Activated CD4-positive, alpha-beta memory T cell treated with anti-CD3 and anti-CD28 coated beads, Interleukin-2, amount 10 ng/mL, durations not matched to agents 7 days and 5 days (primary cell): Measurements from ENCODE around the gene SALL2. TPM values are rescaled to one million over a fixed set of nuclear protein-coding genes. Genes with fewer than 3 reads are reported as not detected.

Source experiments
- CTCF ChIA-PET: fragments of 350-600 bp; sonication (Branson Sonifier 250); formaldehyde crosslinking; loops from one replicate; lab custom pipeline; 2021; ENCODE audit warnings: antibody characterized with exemption, inconsistent platforms; lab: Charles Lee
- POLR2A ChIA-PET: fragments of 350-600 bp; sonication (Branson Sonifier 250); formaldehyde crosslinking; loops from one replicate; lab custom pipeline; 2021; ENCODE audit warnings: antibody characterized with exemption; lab: Charles Lee
- DNase-seq: peaks from one replicate; pipeline ENCODE4 v3.0.0-alpha.2; 2020
- H3K27ac Mint-ChIP-seq: one replicate; pipeline ENCODE4 v1.8.0; 2021; ENCODE audit warnings: mild to moderate bottlenecking, mixed read lengths
- H3K27me3 Mint-ChIP-seq: one replicate; pipeline ENCODE4 v1.8.0; 2021; ENCODE audit warnings: mixed read lengths
- H3K36me3 Mint-ChIP-seq: one replicate; pipeline ENCODE4 v1.8.0; 2021; ENCODE audit warnings: low read depth, mixed read lengths
- H3K4me1 Mint-ChIP-seq: one replicate; pipeline ENCODE4 v1.8.0; 2021; ENCODE audit warnings: mixed read lengths
- H3K4me3 Mint-ChIP-seq: one replicate; pipeline ENCODE4 v1.8.0; 2021; ENCODE audit warnings: mild to moderate bottlenecking, mixed read lengths
- H3K9me3 Mint-ChIP-seq: one replicate; pipeline ENCODE4 v1.8.0; 2021; ENCODE audit warnings: mixed read lengths
- total RNA-seq, 2 experiments: library from RNA; stranded (reverse); gene quantifications; one replicate each; pipeline ENCODE4 v1.2.3, GENCODE V29; 2021

SALL2 gene
- total RNA-seq, 2 experiments from 2014 or later = 1.5 to 1.8 TPM

DNA sequence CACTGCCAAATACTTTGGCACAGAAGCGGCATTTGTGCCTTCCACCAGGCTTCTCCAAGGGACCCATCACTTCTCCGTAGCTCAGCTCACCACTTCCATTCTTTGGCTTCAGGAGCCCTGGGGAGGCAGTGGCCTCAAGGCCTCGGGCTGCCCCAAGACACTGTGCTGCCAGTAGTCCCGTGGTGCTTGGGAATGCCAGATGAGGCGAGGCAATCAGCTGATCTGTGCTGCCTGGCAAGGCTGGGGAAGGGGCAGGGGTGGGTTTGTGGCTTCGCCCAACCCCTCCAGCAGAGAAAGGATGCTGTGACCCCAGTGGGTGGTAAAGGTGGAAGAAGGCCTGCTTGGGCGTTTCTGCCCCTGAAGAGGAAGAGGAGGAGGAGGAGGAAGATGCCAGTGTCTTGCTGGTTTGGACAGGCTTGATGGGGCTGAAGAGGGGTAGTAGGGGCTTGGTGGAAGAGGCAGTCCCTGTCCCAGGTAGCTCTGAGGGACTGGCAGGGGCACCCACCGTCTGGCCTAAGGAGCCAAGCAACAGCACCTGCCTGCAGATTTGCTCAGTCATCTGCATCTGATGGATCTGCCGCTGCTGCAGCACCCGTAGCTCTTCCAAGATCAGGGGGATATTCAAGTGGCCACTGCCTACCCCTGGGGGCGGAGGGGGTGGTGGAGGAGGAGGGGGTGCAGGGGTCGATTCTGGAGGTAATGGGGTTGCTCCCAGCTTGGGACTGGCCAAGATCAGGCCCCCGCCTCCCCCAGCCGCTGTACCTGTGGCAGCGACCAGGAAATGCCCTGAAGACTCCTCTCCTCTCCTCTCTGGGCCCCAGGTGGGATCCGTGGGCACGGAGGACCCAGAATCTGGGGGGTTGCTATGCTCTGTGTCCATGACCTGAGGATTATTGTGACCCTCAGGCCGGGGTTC is 1.3 kb downstream of the SALL2 start:
- peaks cover 13% of the 10 kb centered on the region for H3K27me3 Mint-ChIP-seq
- H3K4me3 Mint-ChIP-seq = peak overlapping the region; percentile 65
- no peaks in the 10 kb centered on the region for H3K36me3 Mint-ChIP-seq
- ChIA-PET POLR2A (interaction anchor here (1.0 to 6.8 kb wide), 2 partner anchors 13 to 47 kb away, joined by 4 to 50 read pairs; partner anchors contain the start of genes METTL3 and TOX4), CTCF (interaction anchor here (1.1 kb wide), 1 partner anchor 26 kb away, joined by 3 read pairs; no protein-coding TSS in a partner anchor)
- H3K27ac Mint-ChIP-seq = no peak overlapping the region
- peaks cover 10% of the 10 kb centered on the region for H3K4me1 Mint-ChIP-seq
- DNase-seq = no peak
- no peaks in the 10 kb centered on the region for H3K9me3 Mint-ChIP-seq

DNA sequence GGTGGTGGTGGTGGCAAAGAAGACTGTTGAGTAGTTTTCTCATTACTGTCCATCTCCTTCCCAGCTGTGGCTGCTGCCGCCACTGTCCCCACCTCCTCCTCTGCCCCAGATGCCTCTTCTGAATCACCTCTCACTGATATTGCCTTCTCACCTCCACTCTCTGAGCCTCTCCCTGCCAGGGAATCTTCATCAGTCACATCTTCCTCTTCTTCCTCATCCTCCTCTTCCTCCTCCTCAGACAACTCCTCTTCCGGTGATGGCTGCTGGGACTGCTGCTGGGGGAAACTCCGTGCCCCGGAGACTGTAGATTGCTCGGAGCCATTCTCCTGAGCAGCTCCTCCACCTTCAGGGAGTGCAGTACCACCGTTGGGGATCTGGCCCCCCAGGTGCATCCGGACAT is 2.9 kb downstream of the SALL2 start:
- no peaks in the 10 kb centered on the region for H3K9me3 Mint-ChIP-seq
- H3K4me3 Mint-ChIP-seq = no peak overlapping the region
- CTCF ChIA-PET = no interaction called here
- peaks cover 15% of the 10 kb centered on the region for H3K27me3 Mint-ChIP-seq
- peaks cover 10% of the 10 kb centered on the region for H3K4me1 Mint-ChIP-seq
- POLR2A ChIA-PET = interaction anchor here (6.8 kb wide), 1 partner anchor 11 kb away, joined by 50 read pairs; the partner anchor contains the start of gene METTL3
- no peak for DNase-seq
- H3K27ac Mint-ChIP-seq = no peak overlapping the region
- H3K36me3 Mint-ChIP-seq = no peaks in the 10 kb centered on the region

DNA sequence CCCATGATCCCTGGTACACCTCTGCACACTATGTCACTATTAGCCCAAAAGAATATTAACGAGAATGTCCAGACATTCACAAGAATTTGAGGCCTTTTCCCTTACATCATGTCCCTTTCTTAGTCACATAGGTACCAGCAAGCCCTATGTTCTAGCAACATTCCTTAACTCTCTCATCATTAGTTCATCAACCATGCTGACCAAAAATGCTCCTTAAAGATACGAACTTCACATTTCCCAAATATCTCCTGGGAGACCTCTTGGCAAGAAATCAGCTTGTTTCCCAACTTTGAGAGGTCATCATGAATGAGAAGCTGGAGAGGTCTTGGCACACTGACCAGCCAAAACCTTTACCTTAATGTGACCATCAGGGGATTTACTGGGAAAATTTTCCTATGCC is 4.6 kb downstream of the SALL2 start:
- no peaks in the 10 kb centered on the region for H3K9me3 Mint-ChIP-seq
- peaks cover 3% of the 10 kb centered on the region for H3K4me1 Mint-ChIP-seq
- H3K4me3 Mint-ChIP-seq = no peak overlapping the region
- no peak overlapping the region for H3K27ac Mint-ChIP-seq
- peaks cover 17% of the 10 kb centered on the region for H3K27me3 Mint-ChIP-seq
- ChIA-PET POLR2A (interaction anchor here (6.8 kb wide), 1 partner anchor 9 kb away, joined by 50 read pairs; the partner anchor contains the start of gene METTL3), CTCF (no interaction called here)
- H3K36me3 Mint-ChIP-seq = no peaks in the 10 kb centered on the region
- DNase-seq = no peak

DNA sequence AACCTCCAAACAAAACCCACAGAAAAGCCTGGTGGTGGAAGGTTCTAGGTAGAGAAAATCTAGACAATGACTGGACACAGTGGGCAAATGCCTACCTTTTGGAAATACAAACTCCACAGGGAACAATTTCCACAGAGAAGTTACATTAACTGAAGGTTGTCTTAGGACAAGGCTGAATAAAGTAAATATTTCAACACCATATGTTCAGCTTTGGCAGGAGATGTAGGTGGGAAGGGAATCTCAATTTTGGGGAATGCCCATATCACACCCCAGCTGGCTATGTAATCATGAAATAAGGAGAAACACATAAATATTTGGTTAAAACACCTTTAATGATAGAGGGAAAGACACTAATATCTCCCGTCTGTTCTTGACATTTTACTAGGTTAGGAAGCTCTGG is 5.4 kb downstream of the SALL2 start:
- DNase-seq = no peak
- no peaks in the 10 kb centered on the region for H3K36me3 Mint-ChIP-seq
- ChIA-PET POLR2A (interaction anchor here (6.8 kb wide), 1 partner anchor 9 kb away, joined by 50 read pairs; the partner anchor contains the start of gene METTL3), CTCF (no interaction called here)
- no peaks in the 10 kb centered on the region for H3K9me3 Mint-ChIP-seq
- H3K4me1 Mint-ChIP-seq = peaks cover 3% of the 10 kb centered on the region
- H3K4me3 Mint-ChIP-seq = no peak overlapping the region
- H3K27me3 Mint-ChIP-seq = peaks cover 17% of the 10 kb centered on the region
- H3K27ac Mint-ChIP-seq = no peak overlapping the region

DNA sequence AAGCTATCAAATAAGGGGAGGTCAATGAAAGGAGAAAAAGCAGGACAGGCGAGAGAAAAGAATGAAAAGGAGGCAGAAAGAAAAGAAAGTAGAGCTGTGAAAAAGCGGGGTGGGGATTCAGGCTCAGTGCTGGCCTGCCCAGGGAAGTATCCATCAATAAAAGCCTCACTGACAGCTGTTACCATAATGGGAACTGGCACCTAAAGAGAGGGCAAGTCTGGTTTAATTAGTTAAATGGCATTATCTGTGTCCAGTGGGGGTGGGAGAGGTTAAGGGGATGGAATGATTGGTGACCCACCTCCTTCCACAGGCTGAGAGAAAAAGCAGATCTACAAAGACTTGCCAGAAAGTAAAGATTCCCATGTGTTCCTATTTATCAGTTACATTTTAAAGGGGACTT is 7.4 kb downstream of the SALL2 start:
- Mint-ChIP-seq H3K27me3 (peaks cover 14% of the 10 kb centered on the region), H3K4me3 (no peak overlapping the region), H3K36me3 (no peaks in the 10 kb centered on the region), H3K9me3 (no peaks in the 10 kb centered on the region), H3K27ac (no peak overlapping the region), H3K4me1 (no peaks in the 10 kb centered on the region)
- ChIA-PET POLR2A (interaction anchor here (1.2 to 1.9 kb wide), 2 partner anchors 9 to 39 kb away, joined by 4 to 6 read pairs; no protein-coding TSS in a partner anchor), CTCF (interaction anchor here (0.8 kb wide), 1 partner anchor 20 kb away, joined by 3 read pairs; no protein-coding TSS in a partner anchor)
- DNase-seq = no peak

DNA sequence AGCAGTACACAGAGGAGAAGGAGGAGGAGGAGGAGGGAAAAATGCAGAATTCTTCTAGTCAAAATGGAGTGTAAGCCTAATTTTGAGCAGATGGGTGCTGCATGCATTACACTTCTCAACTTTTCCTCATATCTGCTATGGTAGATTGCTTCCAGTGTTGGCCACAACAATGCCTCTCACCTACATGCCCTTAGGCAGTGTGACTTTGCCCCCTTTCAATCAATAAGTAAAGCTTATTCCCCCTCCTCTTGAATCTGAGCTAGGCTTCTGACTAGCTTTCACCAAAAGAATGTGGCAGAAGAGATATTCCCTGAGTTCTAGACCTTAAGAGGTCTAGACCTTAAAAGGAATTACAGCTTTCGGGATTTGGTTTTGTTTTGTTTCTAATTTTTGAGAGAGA is 11.8 kb downstream of the SALL2 start:
- DNase-seq = no peak
- POLR2A ChIA-PET = interaction anchor here (6.4 kb wide), 1 partner anchor 9 kb away, joined by 50 read pairs; the partner anchor contains the start of gene SALL2
- CTCF ChIA-PET = interaction anchor here (1.2 to 5.0 kb wide), 2 partner anchors 14 to 16 kb away, joined by 4 to 45 read pairs; no protein-coding TSS in a partner anchor
- peaks cover 18% of the 10 kb centered on the region for H3K4me1 Mint-ChIP-seq
- no peak overlapping the region for H3K4me3 Mint-ChIP-seq
- H3K27me3 Mint-ChIP-seq = peaks cover 7% of the 10 kb centered on the region
- peaks cover 14% of the 10 kb centered on the region for H3K36me3 Mint-ChIP-seq
- H3K27ac Mint-ChIP-seq = no peak overlapping the region
- H3K9me3 Mint-ChIP-seq = no peaks in the 10 kb centered on the region

DNA sequence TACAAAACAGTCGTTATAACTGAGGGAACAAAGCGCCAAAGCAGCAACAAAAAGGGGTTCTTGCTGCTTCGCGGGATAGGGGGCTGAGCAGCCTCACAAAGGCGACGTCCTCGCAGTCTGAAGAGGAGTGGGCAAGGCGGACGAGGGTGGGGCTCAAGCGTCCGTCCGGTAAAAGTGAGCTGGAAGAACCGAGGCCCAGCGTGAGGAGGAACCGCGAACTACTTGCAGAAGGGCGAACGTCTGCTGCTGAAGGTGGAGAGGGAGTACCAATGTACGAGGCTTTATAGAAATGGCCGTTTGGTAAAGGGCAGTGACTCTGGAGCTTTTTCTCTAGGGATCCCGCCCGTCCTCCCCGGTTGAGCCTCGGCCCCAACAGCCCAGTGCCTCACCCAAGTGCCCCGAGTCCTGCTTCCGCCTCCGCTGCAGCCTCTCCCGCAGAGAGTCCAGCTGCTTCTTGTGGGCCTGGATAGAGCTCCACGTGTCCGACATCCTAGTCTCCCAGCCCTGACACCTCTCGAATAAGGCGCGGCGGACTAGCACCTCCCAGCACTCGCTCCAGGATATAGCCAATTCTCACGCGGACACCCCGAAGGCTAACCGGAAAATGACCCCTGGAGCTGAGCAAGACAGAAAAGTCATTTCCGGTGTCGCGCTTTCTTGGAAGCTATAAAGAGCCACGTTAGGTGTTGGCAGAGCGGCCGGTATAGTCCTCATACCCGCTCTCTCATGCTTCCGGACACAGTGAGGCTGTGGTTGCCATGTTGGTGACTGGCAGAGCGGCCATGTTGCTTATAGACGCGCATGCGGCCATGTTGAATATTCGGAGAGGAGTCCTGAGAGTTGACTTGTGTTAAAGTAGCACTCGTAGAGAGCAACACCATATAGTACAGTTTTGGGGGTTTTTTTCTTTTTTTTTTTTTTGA is 15.2 kb downstream of the SALL2 start, which contains the start of gene METTL3:
TSS of gene METTL3 (minus strand) at position 606 of the 923 bp plus-strand sequence. CDS start at position 489, 117 bp downstream.
- POLR2A ChIA-PET = interaction anchor here (0.7 to 6.4 kb wide), 16 partner anchors 9 to 1256 kb away, joined by 3 to 50 read pairs (median 6); partner anchors contain the start of genes CHD8, OXA1L, RAB2B and SALL2
- Mint-ChIP-seq H3K36me3 (peaks cover 34% of the 10 kb centered on the region), H3K4me3 (peak within 1 kb of the TSS; percentile 96), H3K4me1 (peaks cover 43% of the 10 kb centered on the region), H3K9me3 (no peaks in the 10 kb centered on the region), H3K27me3 (no peaks in the 10 kb centered on the region), H3K27ac (peak within 1 kb of the TSS; percentile 96)
- CTCF ChIA-PET = interaction anchor here (0.8 to 5.0 kb wide), 8 partner anchors 12 to 406 kb away, joined by 3 to 45 read pairs (median 4); partner anchors contain the start of genes CHD8, RAB2B and TOX4
- peak; percentile 95 for DNase-seq

DNA sequence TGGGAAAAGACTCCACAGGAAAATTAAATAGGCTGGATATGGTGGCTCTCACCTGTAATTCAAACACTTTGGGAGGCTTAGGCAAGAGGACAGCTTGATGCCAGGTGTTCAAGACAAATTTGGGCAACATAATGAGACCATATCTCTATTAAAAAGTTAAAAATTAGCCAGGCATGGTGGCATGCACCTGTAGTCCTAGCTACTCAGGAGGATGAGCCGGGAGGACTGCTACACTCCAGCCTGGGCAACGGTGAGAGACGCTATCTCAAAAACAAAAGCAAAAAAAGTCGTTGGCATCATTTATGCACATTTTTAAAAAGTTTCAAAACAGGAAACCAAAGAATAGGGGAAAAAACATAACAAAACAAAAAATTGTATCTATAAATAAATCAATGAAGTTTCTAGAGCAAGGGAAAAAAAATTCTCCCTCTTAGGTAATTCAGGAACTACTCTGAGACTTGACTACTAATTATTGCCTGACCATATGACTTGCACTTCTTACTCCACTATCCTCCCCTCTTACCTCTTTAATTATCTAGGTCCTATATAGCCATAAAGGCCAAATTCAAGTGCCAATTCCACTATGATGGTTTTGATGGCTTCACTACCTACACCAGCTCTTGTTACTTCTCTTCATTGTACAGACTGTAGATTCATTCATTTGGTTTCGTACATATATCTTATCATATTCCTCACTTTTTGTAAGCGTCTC is 16.6 kb downstream of the SALL2 start:
- peaks cover 53% of the 10 kb centered on the region for H3K4me1 Mint-ChIP-seq
- POLR2A ChIA-PET = interaction anchor here (0.6 to 6.4 kb wide), 11 partner anchors 9 to 244 kb away, joined by 3 to 50 read pairs (median 6); partner anchors contain the start of genes CHD8, RAB2B, SALL2 and TOX4

DNA sequence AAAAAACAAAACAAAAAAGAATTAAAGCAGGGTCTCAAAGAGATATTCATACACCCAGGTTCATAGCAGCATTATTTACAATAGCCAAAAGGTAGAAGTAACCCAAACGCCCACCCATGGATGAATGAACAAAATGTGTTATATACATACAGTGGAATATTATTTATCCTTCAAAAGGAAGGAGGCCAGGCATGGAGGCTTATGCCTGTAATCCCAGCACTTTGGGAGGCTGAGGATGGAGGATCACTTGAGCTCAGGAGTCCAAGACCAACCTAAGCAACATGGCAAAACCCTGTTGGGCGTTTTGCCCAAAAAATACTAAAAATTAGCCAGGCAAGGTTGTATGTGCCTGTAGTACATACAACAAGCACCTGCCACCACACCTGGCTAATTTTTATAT is 19.6 kb downstream of the SALL2 start:
- no peak overlapping the region for H3K27ac Mint-ChIP-seq
- peaks cover 60% of the 10 kb centered on the region for H3K36me3 Mint-ChIP-seq
- no peaks in the 10 kb centered on the region for H3K27me3 Mint-ChIP-seq
- no peak for DNase-seq
- no peaks in the 10 kb centered on the region for H3K9me3 Mint-ChIP-seq
- no peak overlapping the region for H3K4me3 Mint-ChIP-seq
- POLR2A ChIA-PET = no interaction called here
- CTCF ChIA-PET = no interaction called here
- peaks cover 55% of the 10 kb centered on the region for H3K4me1 Mint-ChIP-seq

More for the DNA sequence above, 16.6 kb downstream of the SALL2 start:
- peak overlapping the region; percentile 96 for H3K27ac Mint-ChIP-seq
- H3K9me3 Mint-ChIP-seq = no peaks in the 10 kb centered on the region
- no peaks in the 10 kb centered on the region for H3K27me3 Mint-ChIP-seq
- DNase-seq = no peak
- peaks cover 40% of the 10 kb centered on the region for H3K36me3 Mint-ChIP-seq
- CTCF ChIA-PET = interaction anchor here (1.9 to 5.0 kb wide), 3 partner anchors 11 to 54 kb away, joined by 12 to 45 read pairs (median 20); partner anchors contain the start of genes CHD8, RAB2B and TOX4
- H3K4me3 Mint-ChIP-seq = peak overlapping the region; percentile 96

DNA sequence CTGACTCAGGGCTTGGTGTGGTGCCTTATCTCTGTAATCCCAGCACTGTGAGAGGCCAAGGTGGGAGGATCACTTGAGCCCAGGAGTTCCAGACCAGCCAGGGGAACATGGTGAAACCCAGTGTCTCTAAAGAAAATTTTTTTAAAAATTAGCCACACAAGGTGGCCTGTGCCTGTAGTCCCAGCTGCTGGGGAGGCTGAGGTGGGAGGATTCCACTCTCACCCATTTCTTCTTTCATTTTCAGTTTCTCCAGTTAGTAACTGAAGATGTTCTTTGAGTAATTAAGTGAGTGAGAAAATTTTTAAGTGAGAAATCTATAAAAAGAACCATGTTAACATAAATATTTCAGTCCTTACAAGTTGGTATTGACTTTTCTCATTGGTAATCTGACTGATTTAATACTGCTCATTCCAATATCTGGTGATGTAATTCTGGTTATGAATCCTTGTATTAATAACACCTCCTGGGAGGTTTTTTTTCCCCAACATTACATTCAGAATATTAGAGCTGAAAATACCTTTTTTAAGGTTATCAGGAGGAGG is 21.1 kb downstream of the SALL2 start:
- ChIA-PET CTCF (interaction anchor here (1.3 kb wide), 1 partner anchor 28 kb away, joined by 4 read pairs; the partner anchor contains the start of gene TOX4), POLR2A (interaction anchor here (1.2 to 1.6 kb wide), 2 partner anchors 10 to 27 kb away, joined by 4 to 5 read pairs; no protein-coding TSS in a partner anchor)
- H3K4me1 Mint-ChIP-seq = peaks cover 57% of the 10 kb centered on the region
- H3K4me3 Mint-ChIP-seq = peak overlapping the region; percentile 47
- H3K9me3 Mint-ChIP-seq = no peaks in the 10 kb centered on the region
- H3K27me3 Mint-ChIP-seq = no peaks in the 10 kb centered on the region
- peaks cover 62% of the 10 kb centered on the region for H3K36me3 Mint-ChIP-seq
- peak overlapping the region; percentile 69 for H3K27ac Mint-ChIP-seq
- peak; percentile 43 for DNase-seq

DNA sequence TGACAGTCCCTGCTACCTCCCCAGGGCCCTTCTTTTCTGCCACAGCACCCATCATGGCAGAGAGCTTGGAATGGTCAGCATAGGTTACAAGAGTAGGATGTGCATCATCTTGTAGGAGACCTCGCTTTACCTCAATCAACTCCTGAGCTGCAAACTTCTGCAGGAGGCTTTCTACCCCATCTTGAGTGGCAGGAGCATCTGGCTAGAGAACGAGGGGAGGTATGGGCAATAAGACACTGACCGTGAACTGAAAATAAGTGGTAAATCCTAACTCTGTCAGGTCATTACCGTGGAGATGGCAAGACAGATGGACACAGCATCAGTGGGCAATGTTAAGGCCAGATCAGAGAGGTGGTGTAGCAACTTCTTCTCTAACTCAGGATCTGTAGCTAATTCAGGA is 22.8 kb downstream of the SALL2 start:
- ChIA-PET POLR2A (interaction anchor here (0.9 to 4.1 kb wide), 2 partner anchors 26 to 27 kb away, joined by 3 to 16 read pairs; partner anchors contain the start of genes RAB2B and TOX4), CTCF (interaction anchor here (0.7 to 1.0 kb wide), 2 partner anchors 15 to 47 kb away, joined by 3 read pairs; no protein-coding TSS in a partner anchor)
- no peak for DNase-seq
- Mint-ChIP-seq H3K4me3 (no peak overlapping the region), H3K9me3 (no peaks in the 10 kb centered on the region), H3K4me1 (peaks cover 52% of the 10 kb centered on the region), H3K27me3 (no peaks in the 10 kb centered on the region), H3K36me3 (peaks cover 66% of the 10 kb centered on the region), H3K27ac (peak overlapping the region; percentile 32)
